WI38 (cell line): ENCODE measurements around the gene RABIF.

Experiments used
- H3K4me3 ChIP-seq: 2 replicates; pipeline ENCODE4 v1.5.1; 2011; ENCODE audit warnings: low read depth, mild to moderate bottlenecking, control low read depth, low read length
- CTCF ChIP-seq: IDR thresholded peaks from 2 replicates; pipeline ENCODE4 v1.5.1; 2012; ENCODE audit warnings: low read depth, mild to moderate bottlenecking, control low read depth, low read length

Gene RABIF

DNA sequence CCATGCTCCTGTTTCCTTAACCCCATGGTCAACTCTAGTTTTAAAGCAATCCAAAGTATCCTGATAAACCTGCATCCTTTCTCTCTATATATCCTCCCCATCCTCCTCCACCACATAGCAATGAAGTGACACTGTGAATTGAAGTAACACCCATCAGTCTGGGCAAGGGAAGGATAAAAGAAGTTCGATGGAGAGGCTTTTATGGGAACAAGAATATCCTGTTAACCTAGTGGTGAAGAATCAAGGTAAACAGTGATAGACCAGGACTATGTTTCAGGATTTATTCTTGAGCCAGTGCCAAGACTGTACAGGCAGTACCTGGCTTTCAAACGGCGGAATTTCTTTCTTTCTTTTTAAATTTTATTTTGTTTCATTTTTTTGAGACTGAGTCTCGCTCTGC, 17.6 kb downstream of the RABIF start:
- no peak for TF ChIP-seq CTCF
- no peak overlapping the region for H3K4me3 ChIP-seq

DNA sequence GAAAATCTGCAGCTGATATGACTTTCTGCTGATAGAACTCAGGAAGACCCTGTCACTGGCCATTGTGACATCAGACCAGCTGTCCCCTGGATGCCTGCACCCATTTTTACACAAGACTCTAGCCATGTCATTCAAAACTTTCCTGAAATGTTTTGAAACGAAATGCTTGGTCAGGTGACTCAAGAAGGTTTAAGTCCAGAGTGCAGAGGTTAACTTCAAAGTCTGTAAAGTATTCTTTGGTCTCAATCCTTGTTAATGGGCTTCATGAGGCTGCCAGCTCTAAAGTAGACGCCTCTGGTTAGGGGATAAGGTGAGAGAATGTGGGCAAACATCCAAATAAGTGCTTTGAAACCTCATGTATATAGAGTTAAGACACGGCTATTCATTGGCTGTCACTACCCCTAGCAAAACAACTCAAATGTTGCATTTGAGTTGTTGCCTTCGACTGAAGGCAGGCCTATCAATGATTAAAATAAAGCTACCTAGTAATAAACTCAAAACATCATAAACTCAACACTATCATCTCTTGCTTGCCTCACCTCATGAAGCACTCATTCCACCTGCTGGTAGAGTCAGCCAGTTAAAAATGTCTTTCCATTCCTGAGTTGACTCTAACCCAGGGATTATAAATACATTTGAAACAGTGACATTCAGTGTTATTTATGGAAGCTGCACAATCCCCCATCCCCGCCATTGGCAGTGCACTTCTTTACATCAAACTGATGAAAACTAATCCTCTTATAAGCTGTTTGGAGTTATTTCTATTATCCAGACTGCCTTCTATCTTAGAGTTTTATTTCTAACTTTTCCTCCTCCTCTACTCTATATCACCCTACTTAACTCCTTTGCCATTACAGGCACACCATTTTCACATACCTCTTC, 26.0 kb downstream of the RABIF start:
- H3K4me3 ChIP-seq = no peak overlapping the region
- TF ChIP-seq CTCF = no peak

DNA sequence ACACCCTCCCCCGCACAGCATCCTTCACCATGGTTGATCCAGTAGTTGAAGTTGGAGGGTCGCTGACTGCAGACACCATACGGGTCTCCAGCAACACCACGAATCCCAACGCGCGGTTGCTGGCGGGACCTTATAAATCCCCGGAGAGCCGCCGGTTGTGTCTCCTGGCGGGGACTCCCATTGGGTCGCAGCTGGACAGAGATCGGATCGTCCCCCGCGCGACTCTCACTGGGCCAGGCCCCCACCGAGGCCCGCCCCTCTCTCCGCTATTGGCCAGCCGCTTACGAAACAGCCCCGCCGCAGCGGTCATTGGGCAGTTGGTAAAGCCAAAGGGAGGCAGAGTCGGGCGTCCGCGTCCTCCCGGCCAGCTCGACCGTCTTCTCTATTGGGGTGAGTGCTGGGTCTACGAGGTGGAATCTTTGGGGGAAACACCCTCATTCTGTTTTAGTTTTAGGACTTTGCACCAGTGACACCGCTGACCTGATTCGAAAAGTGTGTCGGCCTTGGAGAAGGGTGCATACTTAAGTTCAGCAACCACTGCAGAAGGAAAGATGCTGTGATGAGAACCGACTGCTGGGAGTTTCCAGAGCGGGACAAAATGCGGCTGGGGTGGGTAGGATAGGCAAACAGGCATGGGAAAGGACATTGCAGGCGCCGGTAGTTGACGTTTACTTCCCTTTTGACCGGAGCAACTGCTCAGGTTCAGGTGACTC, 27.4 kb downstream of the RABIF start:
- peak overlapping the region; percentile 56 for H3K4me3 ChIP-seq
- no peak for TF ChIP-seq CTCF

GRCh38 chr1:202860744-202861419, 28.1 kb downstream of the RABIF start:
- H3K4me3 ChIP-seq = peak overlapping the region; percentile 56
- no peak for TF ChIP-seq CTCF

- no peak for TF ChIP-seq CTCF
- no peak overlapping the region for H3K4me3 ChIP-seq
Measured at GRCh38 chr1:202858789-202859414, 30.0 kb downstream of the RABIF start.

- no peak overlapping the region for H3K4me3 ChIP-seq
- TF ChIP-seq CTCF = no peak
Measured at GRCh38 chr1:202858331-202858730, 30.6 kb downstream of the RABIF start.
